Effector memory CD4-positive, alpha-beta T cell (primary cell): ENCODE data around the gene CD6.

Experiments
- DNase-seq, 3 donors: peaks; one replicate each; pipeline ENCODE4 v3.0.0-alpha.2; 2020
- H3K27ac ChIP-seq: 2 replicates; pipeline ENCODE4 v1.7.0; 2013; ENCODE audit warnings: mild to moderate bottlenecking, low read length, moderate library complexity; ENCODE audit not compliant: insufficient read depth, poor library complexity, severe bottlenecking
- H3K27me3 ChIP-seq: replicated peaks from 2 replicates; pipeline ENCODE4 v1.7.0; 2013; ENCODE audit warnings: mild to moderate bottlenecking, low read length; ENCODE audit not compliant: insufficient read depth, control insufficient read depth, poor library complexity, severe bottlenecking
- H3K36me3 ChIP-seq: 2 replicates; pipeline ENCODE4 v1.7.0; 2013; ENCODE audit warnings: mild to moderate bottlenecking, low read length, moderate library complexity; ENCODE audit not compliant: control insufficient read depth, insufficient read depth
- H3K4me1 ChIP-seq: 2 replicates; pipeline ENCODE4 v1.7.0; 2013; ENCODE audit warnings: low read length, mild to moderate bottlenecking; ENCODE audit not compliant: control insufficient read depth, insufficient read depth, poor library complexity, severe bottlenecking
- H3K4me3 ChIP-seq: 2 replicates; pipeline ENCODE4 v1.7.0; 2013; ENCODE audit warnings: low read length, low read depth, mild to moderate bottlenecking; ENCODE audit not compliant: insufficient read depth, poor library complexity, severe bottlenecking
- H3K9me3 ChIP-seq: 2 replicates; pipeline ENCODE4 v1.7.0; 2013; ENCODE audit warnings: mild to moderate bottlenecking, low read length, moderate library complexity; ENCODE audit not compliant: control insufficient read depth

CD6 gene

DNA sequence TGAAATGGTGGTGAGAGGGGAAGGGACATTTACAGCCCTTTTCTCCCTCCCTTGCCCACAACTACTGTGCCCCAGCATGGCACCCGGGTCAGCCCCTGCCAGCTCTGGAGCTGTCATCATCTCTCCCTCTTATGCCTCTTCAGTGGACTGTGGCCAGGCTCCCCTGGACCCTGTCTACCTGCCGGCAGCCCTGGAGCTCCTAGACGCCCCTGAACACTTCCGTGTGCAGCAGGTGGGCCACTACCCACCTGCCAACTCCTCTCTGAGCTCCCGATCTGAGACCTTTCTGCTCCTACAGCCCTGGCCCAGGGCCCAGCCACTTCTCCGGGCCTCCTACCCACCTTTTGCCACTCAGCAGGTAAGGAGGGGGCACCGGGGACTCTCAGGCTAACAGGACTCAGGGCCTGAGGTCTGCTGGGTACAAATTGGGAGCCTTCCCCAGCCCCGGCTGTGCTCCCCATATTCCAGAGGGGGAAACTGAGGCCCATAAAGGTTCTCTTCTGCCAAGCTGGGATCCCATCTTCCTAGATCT, 44.4 kb upstream of the CD6 start:
- DNase-seq: no peak
- no peak overlapping the region for H3K27ac ChIP-seq
- peaks cover 15% of the 10 kb centered on the region for H3K4me1 ChIP-seq
- peaks cover 10% of the 10 kb centered on the region for H3K36me3 ChIP-seq
- no peaks in the 10 kb centered on the region for H3K9me3 ChIP-seq
- H3K4me3 ChIP-seq: no peak overlapping the region
- H3K27me3 ChIP-seq: peaks cover 20% of the 10 kb centered on the region

DNA sequence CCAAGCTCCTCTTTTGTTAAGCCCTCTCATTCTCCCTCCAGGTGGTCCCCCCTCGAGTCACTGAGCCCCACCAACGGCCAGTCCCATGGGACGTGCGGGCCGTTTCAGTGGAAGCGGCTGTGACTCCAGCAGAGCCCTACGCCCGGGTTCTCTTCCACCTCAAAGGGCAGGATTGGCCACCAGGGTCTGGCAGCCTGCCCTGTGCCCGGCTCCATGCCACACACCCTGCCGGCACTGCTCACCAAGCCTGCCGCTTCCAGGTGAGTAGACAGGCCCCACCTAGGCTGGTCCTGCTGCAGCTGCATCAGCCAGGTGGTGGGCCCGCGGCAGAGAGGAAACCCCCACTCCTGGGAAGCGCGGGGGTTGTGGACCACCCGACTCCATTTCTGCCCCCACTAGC, 43.9 kb upstream of the CD6 start:
- H3K4me3 ChIP-seq: no peak overlapping the region
- H3K27me3 ChIP-seq: peaks cover 20% of the 10 kb centered on the region
- no peak for DNase-seq
- no peaks in the 10 kb centered on the region for H3K9me3 ChIP-seq
- H3K4me1 ChIP-seq: peaks cover 15% of the 10 kb centered on the region
- H3K36me3 ChIP-seq: peaks cover 5% of the 10 kb centered on the region
- H3K27ac ChIP-seq: no peak overlapping the region

DNA sequence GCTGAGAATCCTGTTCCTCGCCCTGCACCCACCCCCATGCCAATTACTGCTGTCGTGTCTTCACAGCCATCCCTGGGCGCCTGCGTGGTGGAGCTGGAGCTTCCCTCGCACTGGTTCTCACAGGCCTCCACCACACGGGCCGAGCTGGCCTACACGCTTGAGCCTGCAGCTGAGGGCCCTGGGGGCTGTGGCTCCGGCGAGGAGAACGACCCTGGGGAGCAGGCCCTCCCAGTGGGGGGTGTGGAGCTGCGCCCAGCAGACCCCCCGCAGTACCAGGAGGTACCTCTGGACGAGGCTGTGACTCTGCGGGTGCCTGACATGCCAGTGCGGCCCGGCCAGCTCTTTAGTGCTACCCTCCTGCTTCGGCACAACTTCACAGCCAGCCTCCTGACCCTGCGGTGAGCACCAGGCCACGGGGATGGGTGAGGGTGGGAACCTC, 42.9 kb upstream of the CD6 start:
- H3K27ac ChIP-seq: no peak overlapping the region
- no peak overlapping the region for H3K4me3 ChIP-seq
- peaks cover 19% of the 10 kb centered on the region for H3K27me3 ChIP-seq
- H3K9me3 ChIP-seq: no peaks in the 10 kb centered on the region
- H3K36me3 ChIP-seq: no peaks in the 10 kb centered on the region
- DNase-seq: no peak
- H3K4me1 ChIP-seq: peaks cover 15% of the 10 kb centered on the region

DNA sequence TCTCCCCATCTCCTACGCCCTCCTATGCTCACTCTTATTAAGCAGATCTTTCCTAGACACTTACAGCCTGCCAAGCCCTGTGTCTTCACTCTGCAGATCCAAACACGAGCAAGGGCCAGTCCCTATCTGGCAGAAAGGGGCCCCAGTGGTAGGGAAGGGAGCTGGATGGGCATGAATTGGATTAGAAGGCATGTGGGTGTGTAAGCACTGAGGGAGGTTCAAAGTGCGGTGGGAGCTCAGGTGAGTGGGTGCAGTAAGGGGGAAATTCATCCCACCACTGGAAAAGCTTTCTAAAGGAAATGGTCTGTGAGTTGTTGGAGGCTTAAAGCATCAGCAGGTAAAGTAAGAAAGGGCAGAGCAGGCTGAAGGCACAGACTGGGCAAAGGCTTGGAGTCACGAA, 41.7 kb upstream of the CD6 start:
- no peak overlapping the region for H3K27ac ChIP-seq
- H3K36me3 ChIP-seq: no peaks in the 10 kb centered on the region
- peaks cover 9% of the 10 kb centered on the region for H3K27me3 ChIP-seq
- DNase-seq: no peak
- H3K4me3 ChIP-seq: no peak overlapping the region
- H3K9me3 ChIP-seq: no peaks in the 10 kb centered on the region
- peaks cover 6% of the 10 kb centered on the region for H3K4me1 ChIP-seq

DNA sequence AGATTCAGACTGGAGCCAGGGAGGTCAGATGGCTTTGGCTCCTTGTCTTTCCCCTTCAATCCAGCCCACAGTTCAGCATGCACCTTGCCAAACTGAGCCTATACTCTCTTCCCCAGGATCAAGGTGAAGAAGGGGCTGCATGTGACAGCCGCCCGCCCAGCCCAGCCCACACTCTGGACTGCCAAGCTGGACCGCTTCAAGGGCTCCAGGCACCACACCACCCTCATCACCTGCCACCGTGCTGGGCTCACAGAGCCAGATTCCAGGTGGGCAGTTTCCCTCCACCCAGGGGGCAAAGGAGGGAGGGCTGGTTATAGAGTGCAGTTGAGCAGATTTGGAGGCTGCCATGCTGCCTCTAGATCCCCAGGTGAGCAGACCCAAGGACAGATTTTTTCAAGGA, 41.1 kb upstream of the CD6 start:
- Histone ChIP-seq H3K4me3 (no peak overlapping the region), H3K4me1 (no peaks in the 10 kb centered on the region), H3K27me3 (peaks cover 4% of the 10 kb centered on the region), H3K27ac (no peak overlapping the region), H3K36me3 (no peaks in the 10 kb centered on the region), H3K9me3 (no peaks in the 10 kb centered on the region)
- no peak for DNase-seq

DNA sequence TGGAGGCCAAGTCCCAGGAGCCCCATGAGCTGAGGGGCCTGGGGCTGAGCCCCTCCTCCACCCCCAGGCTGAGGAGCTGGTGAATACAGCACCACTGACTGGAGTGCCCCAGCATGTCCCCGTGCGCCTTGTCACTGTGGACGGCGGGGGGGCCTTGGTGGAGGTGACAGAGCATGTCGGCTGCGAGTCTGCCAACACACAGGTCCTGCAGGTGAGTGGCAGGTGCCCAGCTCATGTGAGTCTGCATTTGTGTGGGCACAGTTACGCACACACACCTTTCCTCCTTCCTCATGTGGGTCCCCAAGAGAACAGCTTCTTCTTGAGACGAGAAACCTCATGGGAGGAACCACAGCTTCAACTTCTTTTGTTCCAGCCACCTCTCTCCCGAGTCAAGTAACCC, 39.6 kb upstream of the CD6 start:
- no peak overlapping the region for H3K4me3 ChIP-seq
- peaks cover 3% of the 10 kb centered on the region for H3K27me3 ChIP-seq
- H3K27ac ChIP-seq: no peak overlapping the region
- H3K9me3 ChIP-seq: no peaks in the 10 kb centered on the region
- DNase-seq: no peak
- H3K4me1 ChIP-seq: no peaks in the 10 kb centered on the region
- no peaks in the 10 kb centered on the region for H3K36me3 ChIP-seq

DNA sequence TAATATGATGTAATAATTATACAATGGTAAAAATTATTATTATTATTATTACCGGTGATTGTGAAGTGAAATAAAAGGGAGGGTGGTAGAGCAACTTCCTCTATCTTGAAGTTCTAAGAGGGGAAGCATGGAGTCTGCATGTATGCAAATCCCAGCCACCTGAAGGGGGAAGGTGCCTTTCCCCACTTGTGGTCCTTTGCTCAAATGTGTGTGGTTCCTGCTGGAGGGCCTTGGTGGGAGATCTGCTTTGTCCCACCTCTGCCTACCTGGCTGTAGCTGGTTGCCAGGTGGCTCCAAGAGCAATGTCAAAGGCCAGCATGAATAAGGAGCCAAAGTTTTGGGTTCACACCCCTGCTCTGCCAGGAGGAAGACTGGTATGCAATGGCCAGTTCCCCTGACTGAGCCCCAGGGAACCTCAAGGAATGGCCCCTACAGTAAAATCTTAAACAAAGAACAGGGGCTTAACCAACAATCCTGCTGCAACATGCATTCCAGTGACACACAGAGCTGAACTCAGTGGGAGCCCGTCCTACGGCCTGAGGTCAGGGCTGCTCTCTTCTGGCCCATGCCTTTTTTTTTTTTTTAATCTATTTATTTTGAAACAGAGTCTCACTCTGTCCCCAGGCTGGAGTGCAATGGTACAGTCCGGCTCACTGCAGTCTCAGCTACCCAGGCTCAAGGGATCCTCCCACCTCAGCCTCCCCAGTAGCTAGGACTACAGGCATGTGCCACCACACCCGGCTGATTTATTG, 38.7 kb upstream of the CD6 start:
- Histone ChIP-seq H3K27ac (no peak overlapping the region), H3K9me3 (no peaks in the 10 kb centered on the region), H3K27me3 (peaks cover 3% of the 10 kb centered on the region), H3K4me3 (no peak overlapping the region), H3K4me1 (no peaks in the 10 kb centered on the region), H3K36me3 (no peaks in the 10 kb centered on the region)
- no peak for DNase-seq

DNA sequence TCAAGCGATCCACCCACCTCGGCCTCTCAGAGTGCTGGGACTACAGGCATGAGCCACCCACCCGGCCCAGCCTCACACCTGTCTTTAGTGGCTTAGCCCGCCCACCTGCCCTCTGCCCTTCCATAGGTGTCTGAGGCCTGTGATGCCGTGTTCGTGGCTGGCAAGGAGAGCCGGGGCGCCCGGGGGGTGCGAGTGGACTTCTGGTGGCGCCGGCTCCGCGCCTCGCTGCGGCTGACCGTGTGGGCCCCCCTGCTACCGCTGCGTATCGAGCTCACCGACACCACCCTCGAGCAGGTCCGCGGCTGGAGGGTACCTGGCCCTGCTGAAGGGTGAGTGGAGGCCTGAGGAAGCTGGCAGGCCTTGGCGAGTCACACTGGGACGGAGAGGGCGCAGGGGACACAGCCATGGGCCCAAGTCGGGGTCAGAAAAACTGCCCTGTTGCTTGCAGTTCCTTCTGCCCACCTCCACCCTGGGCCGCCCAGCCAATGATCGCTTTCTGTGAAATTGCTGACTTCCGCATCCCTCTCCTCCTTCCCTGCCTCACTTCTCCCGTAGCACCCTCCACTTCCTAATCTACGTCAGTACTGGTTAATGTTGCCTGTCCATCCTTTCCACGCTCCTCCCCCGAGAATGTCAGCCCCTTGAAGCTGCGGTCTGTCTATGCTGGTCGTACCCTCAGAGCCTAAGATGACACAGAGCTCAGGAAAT, 37.9 kb upstream of the CD6 start:
- no peak overlapping the region for H3K27ac ChIP-seq
- H3K4me1 ChIP-seq: no peaks in the 10 kb centered on the region
- no peak for DNase-seq
- no peak overlapping the region for H3K4me3 ChIP-seq
- no peaks in the 10 kb centered on the region for H3K36me3 ChIP-seq
- H3K27me3 ChIP-seq: peaks cover 3% of the 10 kb centered on the region
- H3K9me3 ChIP-seq: no peaks in the 10 kb centered on the region

DNA sequence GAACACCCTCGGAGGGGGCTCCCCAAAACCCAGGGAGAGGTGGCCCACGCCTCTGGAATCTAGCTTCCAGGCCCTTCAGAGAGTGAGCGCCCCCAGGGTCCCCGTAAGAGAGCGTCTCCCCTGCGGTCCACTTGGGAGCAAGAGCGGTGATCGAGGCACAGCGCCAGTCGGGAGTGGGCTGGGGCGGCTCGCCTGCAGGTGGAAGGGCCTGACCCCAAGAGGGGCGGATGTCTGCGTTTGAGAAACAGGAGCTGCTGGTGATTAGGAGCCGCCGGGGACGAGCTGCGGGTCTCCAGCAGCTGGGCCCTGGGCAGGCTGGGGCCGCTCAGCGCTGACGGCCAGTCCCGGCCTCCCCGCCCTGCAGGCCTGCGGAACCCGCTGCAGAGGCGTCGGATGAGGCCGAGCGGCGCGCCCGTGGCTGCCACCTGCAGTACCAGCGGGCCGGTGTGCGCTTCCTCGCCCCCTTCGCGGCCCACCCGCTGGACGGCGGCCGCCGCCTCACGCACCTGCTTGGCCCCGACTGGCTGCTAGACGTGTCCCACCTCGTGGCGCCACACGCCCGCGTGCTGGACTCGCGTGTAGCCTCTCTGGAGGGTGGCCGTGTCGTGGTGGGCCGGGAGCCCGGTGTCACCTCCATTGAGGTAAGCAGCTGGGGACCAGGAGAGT, 37.2 kb upstream of the CD6 start:
- no peak for DNase-seq
- no peak overlapping the region for H3K27ac ChIP-seq
- H3K36me3 ChIP-seq: no peaks in the 10 kb centered on the region
- no peak overlapping the region for H3K4me3 ChIP-seq
- H3K4me1 ChIP-seq: no peaks in the 10 kb centered on the region
- no peaks in the 10 kb centered on the region for H3K9me3 ChIP-seq
- H3K27me3 ChIP-seq: peaks cover 3% of the 10 kb centered on the region
